GM10847 (cell line): ENCODE measurements around the gene RBM42.

Experiments used
- POLR2A ChIP-seq: IDR thresholded peaks from 2 replicates; pipeline ENCODE4 v1.6.1; 2011; ENCODE audit not compliant: insufficient read length; ENCODE audit errors: extremely low read depth

Gene RBM42

DNA sequence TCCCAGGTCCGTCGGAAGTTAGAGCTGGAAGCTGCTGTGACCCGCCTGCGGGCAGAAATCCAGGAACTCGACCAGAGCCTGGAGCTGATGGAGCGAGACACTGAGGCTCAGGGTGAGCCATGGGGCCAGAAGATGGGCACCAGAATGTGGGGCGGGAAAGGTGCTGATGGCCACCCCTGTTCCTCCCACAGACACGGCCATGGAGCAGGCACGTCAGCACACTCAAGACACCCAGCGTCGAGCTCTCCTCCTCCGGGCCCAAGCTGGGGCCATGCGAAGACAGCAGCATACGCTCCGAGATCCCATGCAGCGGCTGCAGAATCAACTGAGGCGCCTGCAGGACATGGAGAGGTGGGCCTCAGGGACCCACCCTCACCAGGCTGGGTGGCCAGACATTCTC is 13.8 kb upstream of the RBM42 start:
- no peak for TF ChIP-seq POLR2A

DNA sequence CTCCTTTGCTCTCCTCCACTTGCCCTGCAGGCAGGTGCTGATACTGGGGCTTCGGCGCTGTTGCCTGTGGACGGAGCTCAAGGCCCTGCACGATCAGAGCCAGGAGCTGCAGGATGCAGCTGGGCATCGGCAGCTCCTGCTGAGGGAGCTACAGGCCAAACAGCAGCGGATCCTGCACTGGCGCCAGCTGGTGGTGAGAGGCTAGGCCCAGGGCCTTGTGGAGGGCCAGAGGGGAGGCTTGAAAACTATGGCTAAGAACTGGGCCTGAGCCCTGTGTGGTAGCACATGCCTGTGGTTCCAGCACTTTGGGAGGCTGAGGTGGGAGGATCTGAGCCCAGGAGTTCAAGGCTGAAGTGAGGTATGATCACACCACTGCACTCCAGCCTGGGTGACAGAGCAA is 10.0 kb upstream of the RBM42 start:
- no peak for TF ChIP-seq POLR2A

DNA sequence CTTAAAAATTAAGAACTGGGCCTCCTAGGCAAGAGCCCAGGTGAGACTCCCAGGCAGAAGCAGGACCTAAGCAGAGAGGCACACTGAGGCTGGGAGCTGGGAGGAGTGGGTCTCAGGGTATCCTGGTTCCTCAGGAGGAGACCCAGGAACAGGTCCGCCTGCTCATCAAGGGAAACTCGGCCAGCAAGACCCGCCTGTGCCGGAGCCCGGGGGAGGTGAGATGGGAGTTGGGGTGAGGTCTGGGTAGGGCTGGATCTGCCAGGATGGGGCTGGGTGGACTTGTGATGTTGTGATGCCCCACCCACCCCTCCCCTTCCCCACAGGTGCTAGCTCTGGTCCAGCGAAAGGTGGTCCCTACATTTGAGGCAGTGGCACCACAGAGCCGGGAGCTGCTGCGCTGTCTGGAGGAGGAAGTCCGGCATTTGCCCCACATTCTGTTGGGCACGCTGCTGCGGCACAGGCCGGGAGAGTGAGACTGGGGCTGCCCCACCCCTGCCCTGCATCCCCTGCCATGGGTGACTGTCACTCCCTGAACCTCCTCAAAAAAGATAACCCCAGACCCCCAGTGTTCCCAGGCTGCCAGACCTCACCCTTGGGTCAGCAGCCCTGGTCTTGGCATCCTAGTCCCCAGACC is 9.4 kb upstream of the RBM42 start:
- TF ChIP-seq POLR2A, result no peak

DNA sequence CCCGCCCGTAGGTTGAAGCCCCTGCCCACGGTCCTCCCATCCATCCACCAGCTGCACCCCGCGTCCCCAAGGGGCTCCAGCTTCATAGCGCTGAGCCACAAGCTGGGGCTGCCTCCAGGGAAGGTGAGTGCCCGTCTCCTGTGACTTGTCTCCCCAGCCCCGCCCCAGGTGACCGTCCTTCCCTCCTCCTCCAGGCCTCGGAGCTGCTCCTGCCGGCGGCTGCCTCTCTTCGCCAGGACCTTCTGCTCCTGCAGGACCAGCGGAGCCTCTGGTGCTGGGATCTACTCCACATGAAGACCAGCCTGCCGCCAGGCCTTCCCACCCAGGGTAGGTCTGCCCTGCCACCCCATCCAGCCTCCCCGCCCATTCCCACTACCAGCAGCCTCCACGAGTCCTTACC is 8.8 kb upstream of the RBM42 start:
- TF ChIP-seq POLR2A, result no peak

DNA sequence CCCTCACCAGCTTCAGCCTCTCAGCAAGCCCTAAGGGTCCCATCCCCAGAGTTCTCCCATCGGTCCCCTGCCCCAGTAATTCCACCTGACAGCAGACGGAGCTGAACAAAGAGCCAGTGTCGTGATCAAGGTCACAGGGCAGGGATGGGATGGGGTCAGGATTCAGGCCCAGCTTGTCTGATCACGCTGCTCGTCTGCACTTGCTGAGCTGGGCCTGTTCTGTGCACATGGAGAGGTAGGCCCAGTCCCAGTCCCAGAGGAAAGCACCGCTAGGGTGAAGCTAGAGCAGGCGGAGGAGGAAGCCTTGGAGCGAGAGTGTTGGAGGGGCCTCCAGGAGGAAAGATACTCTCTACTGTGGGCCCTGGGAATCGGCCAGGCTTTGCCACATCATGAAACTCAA is 7.1 kb upstream of the RBM42 start:
- TF ChIP-seq POLR2A, result no peak

DNA sequence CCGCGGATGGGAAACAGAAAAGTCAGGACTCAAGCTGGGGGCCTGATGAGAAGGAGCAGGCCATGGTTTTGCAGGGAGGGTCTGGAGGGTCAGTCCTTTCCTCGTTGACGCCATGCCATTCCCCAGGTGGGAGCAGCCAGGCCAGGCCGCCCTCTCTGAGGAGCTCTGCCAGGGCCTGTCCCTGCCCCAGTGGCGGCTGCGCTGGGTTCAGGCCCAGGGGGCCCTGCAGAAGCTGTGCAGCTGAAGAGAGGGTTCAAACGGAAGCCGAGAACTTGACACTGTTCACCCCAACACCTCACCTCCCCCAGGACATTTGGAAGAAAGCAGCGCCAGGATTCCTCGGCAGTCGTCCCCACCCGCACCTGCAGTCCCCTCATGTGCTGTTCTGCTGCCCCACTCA is 6.1 kb upstream of the RBM42 start:
- TF ChIP-seq POLR2A, result no peak

DNA sequence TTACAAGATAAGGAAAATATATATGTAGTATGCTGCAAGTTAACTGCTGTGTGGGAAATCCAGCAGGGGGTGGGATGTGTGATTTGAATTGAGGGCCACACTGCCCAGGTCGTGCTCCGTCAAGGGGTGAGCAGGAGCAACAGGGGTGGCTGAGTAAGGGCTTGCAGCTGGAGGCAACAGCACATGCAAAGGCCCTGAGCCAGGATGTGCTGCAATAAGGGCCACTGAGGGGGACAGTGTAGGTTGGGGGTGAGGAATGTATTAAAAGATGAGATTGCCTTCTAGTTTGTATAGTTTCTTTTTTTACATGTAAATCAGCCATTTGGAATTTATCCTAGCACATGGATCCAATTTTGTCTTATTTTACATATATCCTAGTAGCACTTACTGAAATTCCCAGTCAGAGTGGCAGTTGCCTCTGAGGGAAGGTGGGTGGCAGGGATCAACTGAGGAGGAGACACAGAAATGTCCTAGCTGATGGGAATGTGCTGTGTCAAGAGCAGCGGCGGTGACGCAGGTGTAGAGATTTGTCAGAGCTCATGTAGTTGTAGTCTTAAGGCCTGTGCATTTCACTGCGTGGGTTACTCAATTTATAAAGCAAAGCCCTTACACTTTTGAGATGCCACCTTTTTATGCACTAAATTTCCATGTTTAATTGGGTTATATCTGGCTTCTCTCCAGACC is 5.4 kb upstream of the RBM42 start:
- no peak for TF ChIP-seq POLR2A

DNA sequence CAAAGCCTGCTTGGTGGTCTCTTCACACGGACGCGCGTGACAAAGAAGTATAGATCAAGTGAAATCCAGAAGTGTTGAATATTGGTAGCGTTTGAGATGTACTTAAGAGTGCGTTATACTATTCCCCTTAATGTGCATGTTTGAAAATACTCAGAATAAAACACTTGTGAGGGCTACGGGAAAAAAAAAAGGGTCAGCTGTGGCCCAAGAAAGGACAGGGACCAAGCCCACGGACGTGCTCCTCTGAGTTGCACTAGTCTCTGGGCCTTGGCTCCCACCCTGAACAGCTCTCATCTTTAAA is 622 bp upstream of the RBM42 start:
- no peak for TF ChIP-seq POLR2A

DNA sequence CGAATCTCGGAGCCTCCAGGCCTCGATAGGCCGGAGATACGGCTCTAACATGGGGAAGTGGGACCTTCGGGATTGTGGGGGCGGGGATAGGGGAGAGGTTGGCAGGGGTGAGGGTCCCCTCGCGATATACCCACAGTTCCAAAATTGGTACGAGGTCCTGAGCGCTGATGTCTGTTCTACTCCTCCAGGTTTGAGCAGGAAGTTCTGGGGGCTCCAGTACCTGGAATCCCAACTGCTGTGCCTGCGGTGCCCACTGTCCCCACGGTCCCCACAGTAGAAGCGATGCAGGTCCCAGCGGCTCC is 447 bp downstream of the RBM42 start:
- TF ChIP-seq POLR2A, result no peak

DNA sequence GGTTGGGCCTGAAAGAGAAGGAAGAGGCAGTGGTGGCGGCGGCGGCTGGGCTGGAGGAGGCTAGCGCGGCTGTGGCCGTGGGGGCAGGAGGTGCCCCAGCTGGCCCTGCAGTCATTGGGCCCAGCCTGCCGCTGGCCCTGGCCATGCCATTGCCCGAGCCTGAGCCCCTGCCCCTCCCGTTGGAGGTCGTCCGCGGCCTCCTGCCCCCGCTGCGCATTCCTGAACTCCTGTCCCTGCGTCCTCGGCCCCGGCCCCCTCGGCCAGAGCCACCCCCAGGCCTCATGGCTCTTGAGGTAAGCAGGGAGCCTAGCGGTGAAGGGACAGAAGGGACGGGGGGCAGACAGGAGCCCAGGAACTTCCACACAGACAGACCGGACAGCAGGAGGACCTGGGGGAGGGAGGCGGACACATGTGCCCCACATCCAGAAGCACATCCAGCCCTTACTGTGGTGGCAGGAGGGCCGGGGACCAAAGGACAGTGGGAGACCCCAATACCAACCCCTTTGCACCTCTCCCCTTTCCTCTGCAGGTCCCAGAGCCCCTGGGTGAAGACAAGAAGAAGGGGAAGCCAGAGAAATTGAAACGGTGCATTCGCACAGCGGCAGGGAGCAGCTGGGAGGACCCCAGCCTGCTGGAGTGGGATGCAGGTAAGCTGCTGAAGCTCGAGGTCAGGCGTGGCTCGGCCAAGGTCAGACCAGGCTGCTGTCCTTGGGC is 5.0 kb downstream of the RBM42 start:
- no peak for TF ChIP-seq POLR2A

DNA sequence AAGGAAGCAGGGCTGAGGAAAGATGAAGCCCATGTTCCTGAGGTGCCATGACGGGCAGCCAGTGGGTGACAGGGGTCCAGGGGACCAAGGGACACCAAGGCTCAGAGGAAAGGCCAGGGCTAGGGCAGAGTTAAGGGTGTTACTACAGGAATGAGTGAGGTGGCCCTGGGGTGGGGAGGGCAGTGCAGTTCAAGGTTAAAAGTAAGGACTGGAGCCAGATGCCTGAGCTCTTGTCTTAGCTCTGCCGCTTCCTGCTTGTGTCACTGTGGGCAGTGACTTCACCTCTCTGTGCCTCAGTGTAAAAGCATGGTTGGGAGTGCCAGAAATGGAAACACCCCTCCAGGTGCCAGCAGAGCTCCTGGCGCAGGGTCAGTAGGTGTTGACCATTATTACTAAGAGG is 7.8 kb downstream of the RBM42 start:
- no peak for TF ChIP-seq POLR2A

DNA sequence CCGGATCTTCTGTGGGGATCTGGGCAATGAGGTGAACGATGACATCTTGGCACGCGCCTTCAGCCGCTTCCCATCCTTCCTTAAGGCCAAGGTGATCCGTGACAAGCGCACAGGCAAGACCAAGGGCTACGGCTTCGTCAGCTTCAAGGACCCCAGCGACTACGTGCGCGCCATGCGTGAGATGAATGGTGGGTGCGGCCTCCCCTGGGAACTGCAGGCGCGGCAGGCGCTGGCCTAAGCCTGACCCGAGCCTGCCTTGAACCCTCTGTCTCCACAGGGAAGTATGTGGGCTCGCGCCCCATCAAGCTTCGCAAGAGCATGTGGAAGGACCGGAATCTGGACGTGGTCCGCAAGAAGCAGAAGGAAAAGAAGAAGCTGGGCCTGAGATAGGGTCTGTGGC is 8.3 kb downstream of the RBM42 start:
- no peak for TF ChIP-seq POLR2A

DNA sequence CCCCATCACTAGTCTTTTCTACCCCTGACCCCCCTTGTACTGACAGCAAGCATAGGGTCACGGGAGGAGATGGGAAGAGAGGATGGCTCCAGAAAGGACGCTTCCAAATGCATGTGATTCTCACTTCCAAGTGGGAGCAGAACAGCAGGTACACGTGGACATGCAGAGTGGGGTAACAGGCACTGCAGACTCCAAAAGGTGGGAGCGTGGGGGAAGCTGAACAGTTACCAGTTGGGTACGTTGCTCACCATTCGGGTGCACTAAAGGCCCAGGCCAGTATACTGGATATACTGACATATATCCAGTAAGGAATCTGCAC is 10.4 kb downstream of the RBM42 start:
- TF ChIP-seq POLR2A, result no peak

DNA sequence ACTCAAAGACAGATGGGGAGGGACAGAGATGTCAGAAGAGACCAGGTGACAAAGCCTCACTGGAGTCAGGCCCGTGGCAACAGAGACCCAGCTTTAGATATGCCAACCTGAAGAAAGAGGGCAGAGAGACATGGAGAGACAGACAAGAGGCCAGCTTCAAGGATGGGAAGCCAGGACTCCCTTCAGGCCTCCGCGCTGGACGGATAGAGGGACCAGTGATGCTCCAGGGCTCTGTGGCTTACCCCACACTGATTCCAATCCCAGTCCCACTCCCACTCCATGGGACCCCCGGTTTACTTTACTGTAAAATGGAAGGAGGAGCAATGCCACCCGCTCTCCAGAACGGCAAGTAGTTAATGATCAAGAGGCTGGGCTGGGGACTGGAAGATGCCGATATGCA is 11.0 kb downstream of the RBM42 start:
- TF ChIP-seq POLR2A, result no peak

DNA sequence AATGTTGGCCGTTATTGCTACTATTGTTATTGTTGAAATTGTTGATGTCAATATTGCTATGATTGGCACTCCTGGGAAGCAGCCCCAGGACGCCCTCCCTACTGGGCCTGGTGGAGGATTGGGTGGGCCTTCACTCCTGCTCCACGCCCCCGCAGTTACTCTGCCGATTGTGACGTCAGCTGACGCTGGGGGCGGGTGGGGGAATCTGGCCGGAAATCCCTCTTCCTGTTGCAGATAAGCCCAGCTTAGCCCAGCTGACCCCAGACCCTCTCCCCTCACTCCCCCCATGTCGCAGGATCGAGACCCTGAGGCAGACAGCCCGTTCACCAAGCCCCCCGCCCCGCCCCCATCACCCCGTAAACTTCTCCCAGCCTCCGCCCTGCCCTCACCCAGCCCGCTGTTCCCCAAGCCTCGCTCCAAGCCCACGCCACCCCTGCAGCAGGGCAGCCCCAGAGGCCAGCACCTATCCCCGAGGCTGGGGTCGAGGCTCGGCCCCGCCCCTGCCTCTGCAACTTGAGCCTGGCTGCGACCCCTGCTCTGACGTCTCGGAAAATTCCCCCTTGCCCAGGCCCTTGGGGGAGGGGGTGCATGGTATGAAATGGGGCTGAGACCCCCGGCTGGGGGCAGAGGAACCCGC is 12.8 kb downstream of the RBM42 start, which contains the start of gene ETV2:
ETV2 (plus strand) TSS at position 231 of the 637 bp plus-strand sequence. CDS start 716 bp downstream, outside the sequence.
- TF ChIP-seq POLR2A, result no peak

DNA sequence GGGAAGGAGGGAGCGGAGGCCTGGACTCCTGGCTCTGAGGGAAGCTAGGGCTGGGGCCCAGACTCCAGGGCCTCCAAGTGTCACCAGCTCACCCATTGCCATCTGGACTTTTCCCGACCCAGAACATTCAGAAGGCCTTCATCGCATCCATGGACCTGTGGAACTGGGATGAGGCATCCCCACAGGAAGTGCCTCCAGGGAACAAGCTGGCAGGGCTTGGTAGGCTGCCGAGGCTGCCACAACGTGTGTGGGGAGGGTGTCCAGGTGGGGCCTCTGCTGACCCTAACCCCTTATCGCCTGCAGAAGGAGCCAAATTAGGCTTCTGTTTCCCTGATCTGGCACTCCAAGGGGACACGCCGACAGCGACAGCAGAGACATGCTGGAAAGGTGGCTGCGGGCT is 13.5 kb downstream of the RBM42 start:
- no peak for TF ChIP-seq POLR2A
